ENCODE data around the gene NLRP9.
A peak's percentile ranks its signal among the peaks of the same experiment; 100 is the strongest.

The NLRP9 gene

DNA sequence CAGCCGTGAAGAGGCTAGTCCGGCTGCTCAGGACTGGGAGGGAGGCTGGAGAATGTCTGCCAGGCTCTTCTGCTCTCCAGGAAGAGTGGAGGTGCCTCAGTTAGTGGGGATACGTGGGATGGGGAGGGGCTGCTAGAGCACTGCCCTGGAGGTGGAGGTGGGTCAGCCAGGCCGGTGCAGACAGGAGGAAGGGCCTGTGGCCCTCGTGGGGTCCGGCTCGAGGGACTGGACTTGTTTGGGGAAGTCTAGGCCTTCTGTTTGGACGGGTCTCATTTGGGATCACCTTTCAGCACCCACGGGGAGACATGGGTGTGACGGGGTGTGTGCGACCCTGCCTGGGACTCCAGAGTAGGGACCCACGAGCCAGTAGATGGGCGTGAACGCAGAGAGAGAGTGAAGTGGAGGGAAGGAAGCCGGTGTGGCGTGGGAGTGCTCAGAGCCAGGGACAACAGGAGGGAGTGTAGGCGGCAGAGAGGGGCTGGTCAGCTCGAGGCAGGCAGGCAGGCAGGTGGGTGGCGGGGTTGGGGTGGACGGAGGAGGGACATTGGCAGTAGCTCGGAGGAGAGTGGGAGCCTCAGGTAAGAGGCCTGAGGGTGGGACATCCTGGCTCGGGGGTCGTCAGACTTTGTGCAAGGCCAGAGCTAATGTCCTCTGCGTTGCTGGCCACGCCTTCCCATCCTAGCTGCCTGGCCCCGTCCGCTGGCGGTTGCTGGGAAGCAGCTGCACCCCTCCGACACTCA lies 51.7 kb downstream of the NLRP9 start:
- DNase-seq, result no peak

GRCh38 chr19:55685776-55686175 lies 52.4 kb downstream of the NLRP9 start:
- no peak for DNase-seq

DNA sequence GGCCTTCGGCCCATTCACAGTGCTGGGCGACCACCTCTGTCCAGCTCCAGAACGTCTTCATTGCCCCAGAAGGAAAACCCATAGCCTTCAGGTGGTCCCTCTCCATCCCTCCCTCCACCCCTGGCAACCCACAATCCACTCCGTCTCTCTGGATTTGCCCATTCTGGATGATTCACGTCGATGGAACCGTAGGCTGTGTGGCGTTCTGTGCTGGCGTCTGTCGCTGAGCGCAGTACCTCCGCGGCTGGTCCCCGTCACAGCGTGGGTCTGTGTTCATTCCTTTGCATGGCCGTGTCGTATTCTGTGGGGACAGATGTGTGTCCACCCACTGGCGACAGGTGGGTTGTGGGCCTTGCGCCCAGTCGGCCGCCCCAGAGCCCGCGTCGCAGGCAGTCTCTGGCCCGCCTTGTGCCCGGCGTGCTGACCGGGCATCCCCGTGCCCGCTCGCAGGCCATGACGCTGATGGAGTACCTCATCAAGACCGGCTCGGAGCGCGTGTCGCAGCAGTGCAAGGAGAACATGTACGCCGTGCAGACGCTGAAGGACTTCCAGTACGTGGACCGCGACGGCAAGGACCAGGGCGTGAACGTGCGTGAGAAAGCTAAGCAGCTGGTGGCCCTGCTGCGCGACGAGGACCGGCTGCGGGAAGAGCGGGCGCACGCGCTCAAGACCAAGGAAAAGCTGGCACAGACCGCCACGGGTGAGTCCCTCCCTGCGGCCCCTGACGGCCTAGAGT lies 53.1 kb downstream of the NLRP9 start:
- DNase-seq, result no peak

GRCh38 chr19:55683449-55684261 lies 54.5 kb downstream of the NLRP9 start:
- DNase-seq, result no peak

GRCh38 chr19:55681131-55682092 lies 56.8 kb downstream of the NLRP9 start:
- no peak for DNase-seq

DNA sequence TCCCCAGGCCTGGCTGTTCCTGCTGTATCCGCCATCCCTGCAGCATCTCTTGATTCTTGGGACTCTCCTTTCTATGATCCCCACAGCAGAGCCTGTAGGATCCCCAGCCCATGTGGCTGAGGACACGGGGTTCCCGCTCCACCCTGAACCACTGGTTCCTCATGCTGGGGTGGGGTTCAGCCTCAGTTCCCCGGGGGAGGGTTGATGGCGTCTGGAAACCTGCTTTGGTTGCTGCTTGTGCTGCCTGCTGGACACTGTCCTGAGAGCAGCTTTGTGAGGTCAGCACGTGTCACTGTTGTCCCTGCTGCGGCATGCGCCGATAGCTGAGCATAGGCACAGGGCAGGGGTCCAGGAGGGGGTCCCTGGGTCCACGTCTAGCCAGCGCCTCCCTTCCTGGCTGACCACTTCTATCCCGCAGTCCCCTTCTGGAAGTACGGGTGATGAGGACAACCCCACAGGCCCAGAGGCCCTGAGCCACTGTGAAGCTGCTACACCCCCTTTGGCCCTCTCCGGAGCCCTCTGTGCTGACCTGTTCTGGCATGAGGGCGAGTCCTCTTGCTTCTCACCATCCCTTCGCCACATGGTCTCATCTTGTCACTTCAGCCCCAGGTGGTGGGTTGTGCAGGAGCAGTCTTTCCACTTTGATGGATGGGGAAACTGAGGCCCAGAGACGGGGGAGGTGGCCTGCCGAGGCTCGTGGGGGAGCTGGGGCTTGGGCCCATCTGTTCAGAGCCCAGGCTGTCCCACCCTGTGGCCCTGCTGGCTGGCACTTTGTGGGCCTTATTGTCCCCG lies 57.7 kb downstream of the NLRP9 start:
- DNase-seq, result no peak

- DNase-seq, result no peak
These were observed 58.6 kb downstream of the NLRP9 start for GRCh38 chr19:55679343-55680257.

DNA sequence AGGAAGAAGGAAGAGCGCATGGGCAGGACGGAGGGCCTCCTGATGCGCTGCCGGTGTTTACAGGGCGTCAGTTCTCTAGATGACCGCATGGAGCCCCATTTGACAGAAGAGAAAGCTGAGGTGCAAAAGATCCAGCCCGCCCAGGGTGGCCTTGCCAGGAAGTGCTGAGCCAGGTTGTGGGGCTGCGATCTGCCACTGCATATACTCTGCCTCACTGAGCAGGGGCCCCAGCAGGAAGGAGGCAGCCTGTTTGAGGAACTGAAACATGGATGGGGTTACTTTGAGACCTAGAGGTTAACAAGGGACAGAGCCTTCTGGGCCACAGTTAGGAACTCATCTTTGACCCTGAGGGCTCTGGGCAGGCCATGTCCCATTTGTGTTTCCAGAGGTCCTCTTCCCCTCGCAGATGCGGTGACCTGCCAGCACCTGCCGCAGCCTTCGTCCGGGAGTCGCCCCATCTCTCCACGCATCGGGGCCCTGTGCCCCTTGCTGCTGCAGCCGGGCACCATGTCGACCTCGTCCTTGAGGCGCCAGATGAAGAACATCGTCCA lies 60.0 kb downstream of the NLRP9 start:
- DNase-seq, result no peak

DNA sequence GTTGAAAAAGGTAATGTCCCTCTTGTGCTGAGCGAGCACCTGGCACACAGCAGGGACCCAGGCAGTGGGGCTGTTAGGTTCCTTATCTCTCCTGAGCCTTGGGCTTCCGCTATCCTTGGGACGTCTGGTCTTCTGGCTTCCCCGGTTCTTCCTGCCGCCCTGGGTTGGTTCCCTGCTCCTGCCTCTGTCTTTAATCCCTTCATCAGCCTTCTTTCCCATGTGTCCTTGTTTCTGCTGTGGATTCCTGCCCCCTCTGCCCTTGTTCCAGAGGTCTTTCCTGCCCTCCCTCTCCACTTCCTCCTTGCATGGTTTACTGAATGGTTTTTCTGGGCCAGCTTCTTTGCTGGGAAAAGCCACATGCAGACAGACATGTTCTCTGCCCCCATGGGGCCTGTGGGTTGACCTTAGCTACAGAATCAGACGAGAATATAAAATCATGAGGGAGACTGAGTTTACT lies 60.6 kb downstream of the NLRP9 start:
- no peak for DNase-seq

DNA sequence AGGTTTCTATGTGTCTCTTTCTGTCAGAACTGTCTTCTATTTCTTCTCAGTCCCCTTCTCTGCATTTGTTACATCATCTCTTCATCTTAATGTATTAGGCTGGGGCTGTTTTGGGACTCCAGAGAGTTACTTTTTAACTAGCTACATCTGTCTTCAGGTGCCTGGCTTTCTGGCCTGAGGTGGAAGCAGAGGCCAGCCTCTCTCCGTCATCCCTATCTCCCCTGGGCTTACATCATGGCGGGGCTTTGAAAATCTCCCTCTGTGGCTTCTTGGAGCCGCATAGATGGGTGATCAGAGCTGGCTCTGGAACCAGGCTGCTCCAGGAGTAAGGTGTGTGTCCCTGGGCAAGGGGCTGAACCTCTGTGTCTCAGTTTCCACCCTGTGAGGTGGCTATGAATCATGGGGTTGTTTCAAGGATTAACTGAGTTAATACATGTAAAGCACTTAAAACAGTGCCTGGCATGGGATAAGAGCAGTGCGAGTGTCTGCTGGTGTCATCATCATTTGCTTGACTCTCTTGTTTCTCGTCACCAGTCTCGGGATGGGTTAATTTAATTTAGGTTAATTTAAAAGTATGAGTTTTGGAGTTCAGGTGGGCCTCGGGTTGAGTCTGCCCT lies 61.2 kb downstream of the NLRP9 start:
- no peak for DNase-seq

DNA sequence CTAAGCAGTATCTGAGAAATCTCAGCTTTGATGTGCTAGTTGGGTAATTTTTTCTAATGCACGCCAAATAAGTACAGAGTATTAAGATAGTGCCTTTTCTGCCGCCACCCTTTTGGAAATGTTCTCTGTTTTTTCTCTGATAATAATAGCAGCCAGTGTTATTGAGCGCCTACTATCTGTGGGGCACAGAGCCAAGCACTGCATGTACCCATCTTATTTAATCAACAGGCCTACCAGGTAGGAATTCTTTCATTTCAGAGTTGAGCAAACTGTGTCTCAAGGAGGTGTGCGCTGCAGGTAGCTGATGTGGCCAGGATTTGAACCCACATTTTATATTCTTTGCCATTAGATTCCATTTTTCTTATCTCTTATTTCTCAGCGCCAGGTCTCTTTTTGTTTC lies 61.8 kb downstream of the NLRP9 start:
- DNase-seq, result no peak

DNA sequence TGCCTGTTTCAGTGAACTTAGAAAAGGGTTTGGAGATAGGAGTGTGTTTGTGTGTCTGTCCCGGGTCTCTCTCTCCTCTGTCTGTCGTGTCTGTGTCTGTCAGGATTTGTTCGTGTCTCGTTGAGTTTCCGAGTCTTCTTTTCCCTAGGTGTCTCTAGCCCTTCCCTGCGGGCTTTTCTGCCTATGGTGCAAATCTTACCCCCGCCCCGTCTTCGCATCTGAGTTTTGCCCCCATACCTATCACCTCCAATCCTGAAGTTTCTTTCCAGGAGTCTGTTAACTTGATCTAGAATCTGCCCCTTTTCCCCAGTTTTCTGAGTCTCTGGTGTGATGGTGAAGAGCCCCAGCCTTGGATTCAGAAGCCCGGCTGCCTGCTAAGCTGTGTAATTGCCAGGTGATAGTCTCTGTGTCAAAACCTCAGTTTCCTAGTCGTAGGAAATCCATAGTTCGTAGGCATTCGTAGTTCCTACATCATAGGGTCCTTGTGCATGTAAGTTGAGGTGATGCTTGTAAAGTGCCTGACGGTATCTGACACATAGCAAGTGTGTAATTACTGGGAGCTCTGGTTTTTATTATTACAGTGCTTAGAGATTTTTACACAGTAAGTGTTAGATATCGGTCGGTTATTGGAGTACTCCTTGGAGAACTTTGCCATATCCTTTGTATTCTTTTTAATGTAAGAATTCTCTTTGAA lies 62.4 kb downstream of the NLRP9 start:
- no peak for DNase-seq

GRCh38 chr19:55674841-55675660 lies 63.2 kb downstream of the NLRP9 start, which contains the start of gene EPN1:
TSS of gene EPN1 (plus strand) at chr19:55675226. CDS start at chr19:55678628, 3,402 bp downstream.
- peak; percentile 94 to 97 for DNase-seq

DNA sequence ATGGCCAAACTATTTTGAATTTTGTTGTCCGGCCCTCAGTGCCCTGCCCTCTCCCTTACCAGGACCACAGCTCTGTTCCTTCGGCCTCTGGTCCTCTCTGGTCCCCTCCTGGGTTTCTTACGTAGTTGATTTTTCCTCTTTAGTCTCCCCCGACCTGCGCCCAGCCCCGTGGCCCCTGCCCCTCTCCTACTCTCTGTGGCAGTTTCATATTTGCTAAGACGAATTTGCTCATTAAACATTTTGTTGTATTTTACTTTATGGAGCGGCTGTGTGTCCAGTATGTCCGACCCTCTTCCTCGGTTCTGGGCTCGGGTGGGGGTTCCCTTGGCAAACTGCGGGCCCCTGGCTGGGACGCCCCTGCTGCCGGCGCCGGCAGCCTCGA lies 63.8 kb downstream of the NLRP9 start:
- no peak for DNase-seq

DNA sequence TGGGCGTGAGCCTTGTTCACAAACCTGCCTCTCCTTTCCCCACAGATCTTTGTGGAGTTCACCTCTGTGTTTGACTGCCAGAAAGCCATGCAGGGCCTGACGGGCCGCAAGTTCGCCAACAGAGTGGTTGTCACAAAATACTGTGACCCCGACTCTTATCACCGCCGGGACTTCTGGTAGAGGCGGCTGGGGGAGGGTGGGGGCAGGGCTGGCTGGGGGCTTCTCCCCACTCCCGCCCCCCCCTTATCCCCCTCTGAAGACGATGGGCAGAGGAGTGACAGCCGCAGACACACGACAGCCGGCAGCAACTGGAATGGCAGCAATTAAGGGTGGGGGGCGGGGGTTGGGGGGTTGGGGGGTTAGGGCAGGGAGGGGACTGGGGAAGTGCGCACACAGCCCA lies 64.3 kb downstream of the NLRP9 start:
- no peak for DNase-seq

DNA sequence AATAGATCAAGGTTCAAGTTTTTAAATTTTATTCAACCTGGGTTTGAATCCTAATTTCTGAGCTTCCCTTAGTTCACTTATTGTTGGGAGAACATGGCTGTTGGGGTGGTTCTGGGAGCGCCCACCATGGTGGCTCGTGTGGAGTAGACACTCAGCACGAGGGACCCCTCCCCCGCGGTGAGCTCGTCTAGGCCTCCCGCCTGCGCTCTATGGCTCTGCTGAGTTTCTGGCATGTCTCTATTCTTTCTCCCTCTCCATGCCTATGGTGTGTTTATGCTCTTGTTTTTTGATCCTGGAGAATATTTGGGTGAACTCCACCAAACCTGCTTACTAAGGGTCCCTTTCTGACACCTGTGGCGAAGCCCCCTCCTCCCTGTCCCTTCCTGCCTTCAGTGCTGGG lies 64.7 kb downstream of the NLRP9 start:
- DNase-seq, result no peak

DNA sequence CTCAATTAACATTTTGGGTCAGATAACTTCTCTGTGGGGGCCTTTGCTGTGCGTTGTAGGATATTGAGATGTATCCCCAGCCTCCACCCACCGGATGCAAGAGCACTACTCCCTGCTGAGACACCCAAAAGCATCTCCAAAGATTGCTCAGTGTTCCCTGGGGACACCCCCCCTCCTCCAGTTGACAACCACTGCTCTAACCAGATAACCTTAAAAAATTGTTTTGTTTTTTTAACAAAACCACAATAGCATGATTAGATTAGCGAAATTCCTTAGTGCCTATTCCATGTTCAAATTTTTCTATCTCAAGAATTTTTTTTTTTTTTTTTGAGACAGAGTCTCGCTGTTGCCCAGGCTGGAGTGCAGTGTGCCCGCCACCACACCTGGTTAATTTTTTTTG lies 65.8 kb downstream of the NLRP9 start:
- DNase-seq, result no peak

DNA sequence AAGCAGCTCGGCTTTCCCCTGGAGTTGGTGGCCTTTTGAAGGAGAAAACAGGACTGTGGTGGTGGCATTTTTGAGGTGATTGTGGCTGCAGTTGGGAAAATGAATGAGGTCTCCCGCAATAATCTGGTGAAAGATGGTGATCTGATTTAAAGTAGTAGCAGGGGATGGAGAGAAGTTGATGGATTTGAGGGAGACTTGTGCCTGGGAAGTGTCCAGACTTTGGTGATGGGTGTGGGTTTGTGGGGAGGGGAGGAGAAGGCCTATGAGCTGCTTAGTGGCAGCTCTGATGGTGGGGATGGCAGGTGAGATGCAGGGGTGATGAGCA lies 67.2 kb downstream of the NLRP9 start:
- DNase-seq, result no peak
